SK-N-SH (cell line): ENCODE measurements around the gene EPB41L5. TPM values are rescaled to one million over a fixed set of nuclear protein-coding genes. Genes with fewer than 3 reads are reported as not detected.
A peak's percentile ranks its signal among the peaks of the same experiment; 100 is the strongest.

Experiments
- CTCF ChIA-PET: fragments of 300-600, 350-600 bp; formaldehyde crosslinking; extraction: SDS; loops from one replicate; lab custom pipeline; 2021; lab: Yijun Ruan, JAX
- POLR2A ChIA-PET: fragments of 350-600 bp; sonication (Branson Sonifier 250); formaldehyde crosslinking; extraction: SDS; loops from one replicate; lab custom pipeline; 2020; ENCODE audit warnings: antibody characterized with exemption, inconsistent platforms; lab: Yijun Ruan, JAX
- DNase-seq: peaks from one replicate; pipeline ENCODE4 v3.0.0; 2012
- H2AFZ ChIP-seq: fragments of 200-600 bp; sonication (generic); 2 replicates; pipeline ENCODE4 v1.8.1; 2016; ENCODE audit warnings: antibody characterized with exemption, mild to moderate bottlenecking, low read depth
- H3F3A ChIP-seq: fragments of 200-600 bp; sonication (generic); replicated peaks from 2 replicates; pipeline ENCODE3; 2016; ENCODE audit warnings: antibody characterized with exemption, mild to moderate bottlenecking; ENCODE audit not compliant: insufficient read depth
- H3K27ac ChIP-seq, 2 experiments: fragments of 200-500 bp in 1 of 2; fragments of 200-600 bp in 1 of 2; sonication (Bioruptor generic) in 1 of 2; sonication (generic), shearing (Covaris generic) in 1 of 2; 2 replicates each; pipeline versions ENCODE4 v1.5.1 to v1.6.1; 2014 to 2016; ENCODE audit warnings: low read depth in 2 of 2, inconsistent platforms in 1 of 2, low read length in 1 of 2, mild to moderate bottlenecking in 1 of 2, mixed read lengths in 1 of 2
- H3K27me3 ChIP-seq: fragments of 200-600 bp; sonication (generic), shearing (Covaris generic); 2 replicates; pipeline ENCODE4 v1.6.1; 2016; ENCODE audit warnings: mixed run types; ENCODE audit not compliant: insufficient read depth
- H3K36me3 ChIP-seq, 2 experiments: fragments of 200-500 bp in 1 of 2; fragments of 200-600 bp in 1 of 2; sonication (Bioruptor generic) in 1 of 2; sonication (generic) in 1 of 2; replicated peaks in 1 of 2; 2 replicates each; pipeline versions ENCODE3 to v1.5.1; 2014 to 2016; ENCODE audit warnings: low read length in 1 of 2, mild to moderate bottlenecking in 1 of 2; ENCODE audit not compliant: insufficient read depth in 2 of 2, control insufficient read depth in 1 of 2
- H3K4me1 ChIP-seq, 2 experiments: fragments of 200-500 bp in 1 of 2; fragments of 200-600 bp in 1 of 2; sonication (Bioruptor generic) in 1 of 2; sonication (generic), shearing (Covaris generic) in 1 of 2; 2 replicates each; pipeline versions ENCODE4 v1.5.1 to v1.6.1; 2014 to 2016; ENCODE audit warnings: low read depth in 1 of 2, low read length in 1 of 2, mixed run types in 1 of 2; ENCODE audit not compliant: insufficient read depth in 2 of 2, control insufficient read depth in 1 of 2
- H3K4me2 ChIP-seq: fragments of 200-600 bp; sonication (generic), shearing (Covaris generic); 2 replicates; pipeline ENCODE4 v1.6.1; 2017; ENCODE audit warnings: mixed run types
- H3K4me3 ChIP-seq, 2 experiments: fragments of 200-500 bp in 1 of 2; fragments of 200-600 bp in 1 of 2; sonication (Bioruptor generic) in 1 of 2; sonication (generic), shearing (Covaris generic) in 1 of 2; 2 replicates each; pipeline versions ENCODE4 v1.5.1 to v1.8.1; 2014 to 2016; ENCODE audit warnings: low read depth in 2 of 2, inconsistent platforms in 1 of 2, low read length in 1 of 2, mild to moderate bottlenecking in 1 of 2, mixed read lengths in 1 of 2, moderate library complexity in 1 of 2
- H3K79me2 ChIP-seq: fragments of 200-600 bp; sonication (generic); 2 replicates; pipeline ENCODE4 v1.8.1; 2017; ENCODE audit warnings: mild to moderate bottlenecking; ENCODE audit not compliant: insufficient read depth
- H3K9ac ChIP-seq: fragments of 200-600 bp; sonication (generic); 2 replicates; pipeline ENCODE4 v1.6.1; 2017; ENCODE audit warnings: mixed run types
- H3K9me2 ChIP-seq: fragments of 200-600 bp; sonication (generic); 2 replicates; pipeline ENCODE4 v1.6.1; 2017; ENCODE audit warnings: mixed run types
- H3K9me3 ChIP-seq: fragments of 200-600 bp; sonication (generic); 2 replicates; pipeline ENCODE4 v1.6.1; 2017; ENCODE audit warnings: mixed run types, mild to moderate bottlenecking, moderate library complexity
- H4K20me1 ChIP-seq: fragments of 200-600 bp; sonication (generic); 2 replicates; pipeline ENCODE4 v1.6.1; 2017; ENCODE audit warnings: mild to moderate bottlenecking, mixed run types; ENCODE audit not compliant: insufficient read depth
- CHD2 ChIP-seq: fragments of 150-350 bp; IDR thresholded peaks from 2 replicates; pipeline ENCODE4 v1.6.1; 2018; ENCODE audit warnings: low read length; ENCODE audit not compliant: partially characterized antibody
- CTCF ChIP-seq: fragments of 200-600 bp; sonication (generic); IDR thresholded peaks from 2 replicates; pipeline ENCODE4 v1.6.1; 2017; ENCODE audit warnings: antibody characterized with exemption, mild to moderate bottlenecking, moderate library complexity
- EP300 ChIP-seq, 2 experiments: IDR thresholded peaks; 2 replicates each; pipeline versions ENCODE4 v1.4.0 to v1.6.1; 2012; ENCODE audit warnings: borderline replicate concordance in 1 of 2, low read depth in 1 of 2, low read length in 1 of 2
- EZH2phosphoT487 ChIP-seq: fragments of 200-600 bp; sonication (generic); IDR thresholded peaks from 2 replicates; pipeline ENCODE4 v1.6.1; 2017; ENCODE audit warnings: low read depth, mixed run types, mild to moderate bottlenecking, antibody characterized with exemption, moderate library complexity, borderline replicate concordance
- FOSL2 ChIP-seq: IDR thresholded peaks from 2 replicates; pipeline ENCODE4 v1.4.0; 2012; ENCODE audit warnings: low read depth, mild to moderate bottlenecking, moderate library complexity, borderline replicate concordance
- FOXJ3 ChIP-seq: sonication (generic); formaldehyde crosslinking; IDR thresholded peaks from 2 replicates; pipeline ENCODE4 v1.5.1; 2020; ENCODE audit warnings: mild to moderate bottlenecking, missing genetic modification reagents
- FOXM1 ChIP-seq: IDR thresholded peaks from 2 replicates; pipeline ENCODE4 v1.4.0; 2012; ENCODE audit warnings: low read depth, mild to moderate bottlenecking
- GABPA ChIP-seq: IDR thresholded peaks from 2 replicates; pipeline ENCODE4 v1.4.0; 2012; ENCODE audit warnings: low read depth, mild to moderate bottlenecking
- GATA2 ChIP-seq: sonication (generic); formaldehyde crosslinking; IDR thresholded peaks from 2 replicates; pipeline ENCODE4 v1.5.0; 2020; ENCODE audit warnings: mild to moderate bottlenecking, missing genetic modification reagents
- PBX3 ChIP-seq: IDR thresholded peaks from 2 replicates; pipeline ENCODE4; 2012
- POLR2AphosphoS5 ChIP-seq: IDR thresholded peaks from 2 replicates; pipeline ENCODE4 v1.6.1; 2012; ENCODE audit warnings: low read depth, low read length
- RAD21 ChIP-seq: IDR thresholded peaks from 2 replicates; pipeline ENCODE4 v1.6.1; 2012; ENCODE audit warnings: mild to moderate bottlenecking, low read length
- RCOR1 ChIP-seq: fragments of 150-350 bp; IDR thresholded peaks from 2 replicates; pipeline ENCODE4 v1.6.1; 2017; ENCODE audit warnings: antibody characterized with exemption, low read length
- SIN3A ChIP-seq: IDR thresholded peaks from 2 replicates; pipeline ENCODE4 v1.6.1; 2012; ENCODE audit warnings: low read depth, mild to moderate bottlenecking, low read length, moderate library complexity, borderline replicate concordance
- TCF12 ChIP-seq: IDR thresholded peaks from 2 replicates; pipeline ENCODE4 v1.4.0; 2012
- TEAD4 ChIP-seq: IDR thresholded peaks from 2 replicates; pipeline ENCODE4 v1.4.0; 2012; ENCODE audit warnings: mild to moderate bottlenecking, borderline replicate concordance; ENCODE audit not compliant: insufficient read depth
- USF2 ChIP-seq: fragments of 150-350 bp; IDR thresholded peaks from 2 replicates; pipeline ENCODE4 v1.6.1; 2017; ENCODE audit warnings: antibody characterized with exemption, low read length, low read depth, borderline replicate concordance
- YY1 ChIP-seq: IDR thresholded peaks from 2 replicates; pipeline ENCODE4 v1.4.0; 2012; ENCODE audit warnings: low read depth, mild to moderate bottlenecking
- ZBTB33 ChIP-seq: IDR thresholded peaks from 2 replicates; pipeline ENCODE4 v1.4.0; 2012; ENCODE audit warnings: low read depth, borderline replicate concordance
- WGBS: methylation state at CpG from one replicate; pipeline ENCODE4 v1.1.6; 2017; ENCODE audit warnings: low lambda C conversion rate; 5-methylcytosine and 5-hydroxymethylcytosine counted together
- polyA plus RNA-seq, 3 experiments: library from polyadenylated mRNA; depleted of rRNA; stranded (reverse); fragments of >200 nt; gene quantifications; 2 replicates each; pipeline ENCODE4 v1.2.3, GENCODE V29; 2012

EPB41L5 gene
- polyA plus RNA-seq, 1 of the 3 experiments (the other 2 are of a cell fraction), result 5.3 TPM

GRCh38 chr2:120128216-120128615 is 115.3 kb downstream of the EPB41L5 start:
- H3F3A ChIP-seq, result peaks cover 9% of the 10 kb centered on the region
- H3K4me2 ChIP-seq, result no peak overlapping the region
- H4K20me1 ChIP-seq, result no peaks in the 10 kb centered on the region
- no peaks in the 10 kb centered on the region for H3K27me3 ChIP-seq
- no peak overlapping the region for H3K27ac ChIP-seq
- TF ChIP-seq EP300 (IDR thresholded peaks at IDR 0.05; ENCODE audit: borderline replicate concordance in 1 of 2, low read depth in 1 of 2, low read length in 1 of 2) (no peak), TEAD4 (no peak), ZBTB33 (no peak), RCOR1 (no peak), FOXM1 (no peak), TCF12 (no peak), CHD2 (no peak), POLR2AphosphoS5 (no peak)
- H3K9me3 ChIP-seq, result no peaks in the 10 kb centered on the region
- ChIA-PET POLR2A (no interaction called here), CTCF (interaction anchor here (5.3 kb wide), 1 partner anchor 18 kb away, joined by 33 read pairs; no protein-coding TSS in a partner anchor)
- no peak overlapping the region for H3K9ac ChIP-seq
- DNase-seq, result no peak
- no peaks in the 10 kb centered on the region for H3K9me2 ChIP-seq
- no peak overlapping the region for H2AFZ ChIP-seq
- H3K36me3 ChIP-seq, result peaks cover 0 to 4% of the 10 kb centered on the region in 2 experiments
- H3K4me1 ChIP-seq, result peaks cover 0 to 16% of the 10 kb centered on the region in 2 experiments; a peak in 2 of 4 replicates
- H3K79me2 ChIP-seq, result no peaks in the 10 kb centered on the region
- no peak overlapping the region for H3K4me3 ChIP-seq

GRCh38 chr2:120132190-120132589 is 119.3 kb downstream of the EPB41L5 start:
- 48% methylated on average over 5 of the region's 5 CpGs for WGBS
- POLR2A ChIA-PET, result no interaction called here
- Histone ChIP-seq H3K4me1 (peaks cover 3 to 24% of the 10 kb centered on the region in 2 experiments; a peak in 2 of 4 replicates), H2AFZ (0 out of 2 replicates have a peak overlapping the region, but pooled peaks have one; percentile 9), H3K4me3 (no peak overlapping the region), H3K27ac (peak overlapping the region; percentile 48 to 92; a peak in 3 of 4 replicates), H3K9me2 (no peaks in the 10 kb centered on the region), H3F3A (peaks cover 4% of the 10 kb centered on the region), H3K27me3 (no peaks in the 10 kb centered on the region), H3K9ac (no peak overlapping the region), H4K20me1 (no peaks in the 10 kb centered on the region), H3K36me3 (peaks cover 11 to 17% of the 10 kb centered on the region in 2 experiments), H3K79me2 (no peaks in the 10 kb centered on the region), H3K9me3 (no peaks in the 10 kb centered on the region), H3K4me2 (0 out of 2 replicates have a peak overlapping the region, but pooled peaks have one; percentile 28)
- peak; percentile 81; the same call in 1 of the 2 replicates for TF ChIP-seq RCOR1
- no peak for TF ChIP-seq YY1
- peak; percentile 26; the same call in 1 of the 2 replicates for TF ChIP-seq POLR2AphosphoS5
- no peak for TF ChIP-seq CTCF
- peak; percentile 45 for TF ChIP-seq CHD2
- no peak; the same call in 1 of the 2 replicates for TF ChIP-seq RAD21
- peak; percentile 27; the same call in 1 of the 2 replicates for TF ChIP-seq PBX3
- TF ChIP-seq EZH2phosphoT487, result no peak
- peak; percentile 28; the same call in 1 of the 2 replicates for TF ChIP-seq FOXJ3
- peak; percentile 57; the same call in 1 of the 2 replicates for TF ChIP-seq TCF12
- TF ChIP-seq EP300 (IDR thresholded peaks at IDR 0.05; ENCODE audit: borderline replicate concordance in 1 of 2, low read depth in 1 of 2, low read length in 1 of 2), result peak in 1 of 2 experiments; percentile 93; a peak in 2 of 4 replicates
- TF ChIP-seq SIN3A, result no peak
- TF ChIP-seq USF2, result no peak
- peak; percentile 63 for TF ChIP-seq GATA2
- TF ChIP-seq FOXM1, result no peak
- no peak; the same call in 1 of the 2 replicates for TF ChIP-seq FOSL2
- TF ChIP-seq GABPA, result no peak
- CTCF ChIA-PET, result interaction anchor here (0.6 to 5.3 kb wide), 7 partner anchors 22 to 932 kb away, joined by 3 to 33 read pairs (median 3); no protein-coding TSS in a partner anchor
- peak; percentile 36 for DNase-seq
